Right cardiac atrium (tissue), 5 donors: ENCODE data around the gene ZNF76. TPM values are rescaled to one million over a fixed set of nuclear protein-coding genes. Genes with fewer than 3 reads are reported as not detected.
"Not testable (repeated sequence)": the region's sequence is repeated elsewhere in the genome, so short reads cannot be mapped to it uniquely, and the experiment has no call there.

Experiments
- ATAC-seq, 2 donors: fragments of 200-7000 bp; cut with Tn5 transposase; one replicate each; pipeline versions ENCODE4 v1.8.0 to v1.9.1; 2020; ENCODE audit warnings: moderate library complexity in 2 of 2, mild to moderate bottlenecking in 1 of 2
- DNase-seq, 3 donors: peaks; one replicate each; pipeline ENCODE4 v3.0.0-alpha.2; 2020
- H3K27ac ChIP-seq: one replicate; pipeline ENCODE4 v1.5.1; 2013; ENCODE audit warnings: mild to moderate bottlenecking, low read length, control low read depth, moderate library complexity
- H3K27me3 ChIP-seq: one replicate; pipeline ENCODE4 v1.6.1; 2013; ENCODE audit not compliant: control insufficient read depth, insufficient read depth
- H3K4me1 ChIP-seq: one replicate; pipeline ENCODE4 v1.6.1; 2013; ENCODE audit warnings: low read length; ENCODE audit not compliant: control insufficient read depth, insufficient read depth
- H3K4me3 ChIP-seq: one replicate; pipeline ENCODE4 v1.5.1; 2013; ENCODE audit warnings: low read length, control low read depth
- H3K9me3 ChIP-seq: one replicate; pipeline ENCODE4 v1.6.1; 2013; ENCODE audit warnings: low read length; ENCODE audit not compliant: control insufficient read depth
- WGBS: extraction: QIAGEN DNeasy Blood & Tissue Kit; methylation state at CpG from one replicate; pipeline ENCODE4 v1.1.7; 2013; 5-methylcytosine and 5-hydroxymethylcytosine counted together
- intact Hi-C, 4 donors: fragments of 100-400 bp; cut with DNase I; formaldehyde crosslinking; loops; one replicate each; pipeline versions ENCODE4 v1.11.0 to v1.14.0; 2022 to 2023
- polyA plus RNA-seq: library from polyadenylated mRNA; stranded (reverse); fragments of 200-250 nt; gene quantifications from one replicate; pipeline ENCODE4 v1.2.3, GENCODE V29; 2013
- total RNA-seq, 4 donors: library from RNA; stranded (reverse); fragmentation: NEBNext Ultra II Directional; extraction: Animal tissue kit (Norgen Biotek cat#: 25700); gene quantifications; one replicate each; pipeline ENCODE4 v1.2.1, GENCODE V29; 2021
- donor health status: healthy with polysubstance abuse.
- donor health status: DM: no; HTN: yes; CAD: no.
- donor health status: DM: no; HTN: no; CAD: no.
- donor health status: DM: no; HTN: yes; CAD: no; lungs with severe emphysema.
- donor health status: DM: yes; HTN: yes; CAD: no.

Gene ZNF76
- total and polyA plus RNA-seq, 5 donors: 28.6 to 44.4 (median 35.8) TPM

DNA sequence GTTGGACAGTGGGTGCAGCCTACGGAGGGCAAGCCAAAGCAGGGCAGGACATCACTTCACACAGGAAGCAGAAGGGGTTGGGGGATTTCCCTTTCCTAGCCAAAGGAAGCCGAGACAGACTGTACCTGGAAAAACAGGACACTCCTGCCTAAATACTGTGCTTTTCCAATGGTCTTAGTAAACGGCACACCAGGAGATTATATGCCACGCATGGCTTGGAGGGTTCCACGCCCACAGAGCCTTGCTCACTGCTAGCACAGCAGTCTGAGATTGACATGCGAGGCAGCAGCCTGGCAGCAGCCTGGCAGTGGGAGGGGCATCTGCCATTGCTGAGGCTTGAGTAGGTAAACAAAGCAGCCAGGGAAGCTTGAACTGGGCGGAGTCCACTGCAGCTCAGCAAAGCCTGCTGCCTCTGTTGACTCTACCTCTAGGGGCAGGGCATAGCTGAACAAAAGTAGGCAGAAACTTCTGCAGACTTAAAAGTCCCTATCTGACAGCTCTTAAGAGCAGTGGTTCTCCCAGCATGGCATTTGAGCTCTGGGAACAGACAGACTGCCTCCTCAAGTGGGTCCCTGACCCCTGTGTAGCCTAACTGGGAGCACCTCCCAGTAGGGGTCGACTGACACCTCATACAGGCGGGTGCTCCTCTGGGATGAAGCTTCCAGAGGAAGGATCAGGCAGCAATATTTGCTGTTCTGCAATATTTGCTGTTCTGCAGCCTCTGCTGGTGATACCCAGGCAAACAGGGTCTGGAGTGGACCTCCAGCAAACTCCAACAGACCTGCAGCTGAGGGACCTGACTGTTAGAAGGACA, 72.7 kb downstream of the ZNF76 start:
- DNase-seq, intact Hi-C loops, H3K27ac ChIP-seq, H3K27me3 ChIP-seq, H3K9me3 ChIP-seq, ATAC-seq, H3K4me3 ChIP-seq, H3K4me1 ChIP-seq: not testable (repeated sequence)
- WGBS: 78% methylated on average over 9 of the region's 9 CpGs

DNA sequence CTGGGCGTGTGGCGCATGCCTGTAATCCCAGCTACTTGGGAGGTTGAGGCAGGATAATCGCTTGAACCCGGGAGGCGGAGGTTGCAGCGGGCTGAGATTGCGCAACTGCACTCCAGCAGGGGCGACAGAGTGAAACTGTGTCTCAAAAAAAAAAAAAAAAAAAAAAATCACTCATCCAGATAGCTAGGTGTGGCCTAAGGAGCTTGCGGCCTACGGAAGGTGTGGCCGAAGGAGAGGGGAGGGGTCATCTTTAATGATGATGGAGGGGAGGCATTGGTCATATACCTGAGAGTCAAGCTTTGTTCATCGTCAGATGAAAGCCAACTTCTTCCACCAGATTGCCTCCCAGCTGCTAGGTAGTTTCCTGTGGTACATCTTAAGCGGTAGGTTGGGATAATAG, 82.0 kb downstream of the ZNF76 start:
- DNase-seq (no peak), ATAC-seq (no peak)
- Histone ChIP-seq H3K4me3 (no peak overlapping the region), H3K4me1 (no peaks in the 10 kb centered on the region), H3K9me3 (no peaks in the 10 kb centered on the region), H3K27me3 (no peaks in the 10 kb centered on the region), H3K27ac (no peak overlapping the region)
- intact Hi-C loops: loop anchor here (5.0 to 10.0 kb wide), 5 partner anchors 71 to 111 kb away; partner anchors contain the start of gene FANCE (in 1 of the 4)
- WGBS: 82% methylated on average over 13 of the region's 13 CpGs

DNA sequence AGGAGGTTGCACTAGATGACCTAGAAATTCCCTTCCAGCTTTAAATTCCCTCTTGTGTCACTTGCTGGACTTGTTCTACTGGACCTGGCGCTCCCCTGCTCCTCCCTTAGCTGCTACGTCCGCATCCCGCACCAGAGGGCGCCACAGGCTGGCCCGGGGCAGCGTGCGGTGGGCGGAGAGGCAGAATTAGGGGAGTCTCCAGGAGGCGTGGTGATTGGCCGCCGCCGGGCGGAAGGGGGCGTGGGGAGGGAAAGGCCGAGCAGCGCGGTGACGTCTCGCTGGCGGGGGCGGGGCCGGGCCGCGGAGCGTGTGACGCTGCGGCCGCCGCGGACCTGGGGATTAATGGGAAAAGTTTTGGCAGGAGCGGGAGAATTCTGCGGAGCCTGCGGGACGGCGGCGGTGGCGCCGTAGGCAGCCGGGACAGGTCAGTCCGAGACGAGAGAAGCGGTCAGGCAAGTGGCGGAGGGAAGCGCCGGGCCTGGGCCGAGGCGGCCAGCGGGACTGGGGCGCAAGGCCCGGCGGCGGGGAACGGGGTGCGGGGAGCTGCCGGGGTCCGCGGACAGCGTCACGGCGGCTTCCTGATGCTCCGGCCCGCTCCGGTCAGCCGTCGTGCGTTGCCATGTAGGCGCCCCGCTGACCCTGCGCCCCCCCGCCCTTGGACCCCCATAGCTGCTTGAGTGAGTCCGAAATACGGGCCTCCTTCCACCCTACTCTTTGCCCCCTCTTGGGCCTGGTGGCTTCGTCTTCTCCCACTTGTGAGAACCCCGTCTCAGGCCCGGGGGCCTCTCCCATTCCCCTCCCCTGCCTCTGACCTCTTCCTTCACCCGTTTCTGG, 82.9 kb downstream of the ZNF76 start, which contains the start of gene PPARD:
TSS of gene PPARD (plus strand) at position 301 of the 834 bp plus-strand sequence. CDS start 68,530 bp downstream, outside the sequence.
- Histone ChIP-seq H3K27ac (peak within 1 kb of the TSS; percentile 72), H3K4me1 (no peaks in the 10 kb centered on the region), H3K4me3 (peak within 1 kb of the TSS; percentile 77), H3K9me3 (no peaks in the 10 kb centered on the region), H3K27me3 (no peaks in the 10 kb centered on the region)
- ATAC-seq (peak; percentile 99), DNase-seq (peak; percentile 98 to 100 (median 99))
- intact Hi-C loops: loop anchor here (2.0 to 10.0 kb wide), 6 partner anchors 70 to 110 kb away; partner anchors contain the start of gene FANCE (in 1 of the 4)
- under 1% methylated on average over 76 of the region's 77 CpGs for WGBS

DNA sequence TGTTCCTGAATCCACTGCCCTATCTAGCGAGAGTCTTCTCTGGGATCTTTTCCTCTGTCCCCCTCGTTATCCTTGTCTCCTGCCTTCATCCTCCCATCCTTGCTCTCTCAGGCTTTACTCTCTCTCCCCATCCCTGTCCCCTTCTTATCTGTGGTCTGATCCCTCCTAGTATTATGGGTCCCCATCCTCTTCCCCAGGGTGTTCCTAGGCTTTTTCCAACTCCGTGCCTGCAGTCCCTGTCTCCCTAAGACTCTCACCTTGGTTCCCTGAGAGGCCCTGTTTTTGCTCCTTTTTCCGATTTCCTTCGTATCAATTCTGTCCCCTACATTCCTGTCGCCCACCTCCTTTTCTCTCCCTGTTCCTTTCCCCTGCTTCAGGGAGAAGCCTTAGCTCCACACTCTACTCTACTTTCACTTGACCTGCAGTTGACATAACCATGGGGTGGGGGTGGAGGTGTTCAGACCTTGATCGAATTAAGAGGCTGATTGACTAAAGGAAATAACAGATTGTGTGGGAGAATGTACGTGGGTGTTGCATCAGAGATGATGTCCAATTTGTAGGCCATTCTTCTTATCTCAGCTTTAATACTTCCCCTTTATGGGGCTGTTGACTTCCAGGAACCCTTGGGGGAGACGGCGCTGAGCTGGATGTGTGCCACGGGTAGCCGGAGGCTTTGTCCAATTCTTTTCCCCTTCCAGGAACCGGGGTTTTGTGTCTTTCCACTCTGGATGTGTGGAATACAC, 83.7 kb downstream of the ZNF76 start:
- 4% methylated on average over 13 of the region's 13 CpGs for WGBS
- Histone ChIP-seq H3K9me3 (no peaks in the 10 kb centered on the region), H3K27ac (peak overlapping the region; percentile 72), H3K4me3 (peak overlapping the region; percentile 77), H3K27me3 (no peaks in the 10 kb centered on the region), H3K4me1 (no peaks in the 10 kb centered on the region)
- DNase-seq (peak; percentile 66 to 84 (median 83)), ATAC-seq (peak in 1 of 2 donors; percentile 9)
- intact Hi-C loops: loop anchor here (2.0 to 10.0 kb wide), 6 partner anchors 69 to 109 kb away; partner anchors contain the start of gene FANCE (in 1 of the 4)

DNA sequence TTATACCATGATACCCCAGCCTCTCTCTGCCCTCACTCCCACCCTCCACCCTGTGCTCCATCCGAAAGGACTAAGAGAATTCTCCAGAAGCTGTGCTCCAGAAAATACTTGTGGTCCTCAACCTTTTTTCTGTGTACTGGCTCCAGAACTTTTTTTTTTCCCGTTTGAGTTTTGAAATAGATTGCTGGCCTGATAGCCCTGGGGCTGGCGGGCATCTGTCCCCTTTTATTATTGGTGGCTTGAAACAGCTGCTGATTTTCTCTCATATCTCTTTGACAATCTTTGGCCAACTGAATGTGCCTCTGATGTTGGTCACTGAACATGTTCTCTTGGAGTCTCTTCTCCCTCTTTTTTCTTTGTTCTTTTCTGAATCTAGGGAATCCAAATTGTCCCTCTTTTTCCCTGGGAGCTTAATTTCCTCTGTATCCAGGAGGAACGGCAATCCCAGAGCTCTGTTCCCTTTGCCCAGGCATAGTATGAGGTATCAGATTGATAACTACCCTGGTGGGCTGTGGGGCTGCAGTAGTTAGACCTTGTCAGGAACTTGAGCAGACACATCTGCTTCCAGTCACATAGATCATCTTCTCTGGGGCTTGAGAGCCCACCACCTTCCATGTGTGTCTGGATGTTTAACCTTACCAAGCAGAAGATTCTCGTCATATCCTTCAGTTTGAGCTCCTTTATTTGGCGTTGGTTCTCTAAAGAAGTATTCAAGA, 84.5 kb downstream of the ZNF76 start:
- intact Hi-C loops: loop anchor here (2.0 to 10.0 kb wide), 6 partner anchors 68 to 108 kb away; partner anchors contain the start of gene FANCE (in 1 of the 4)
- H3K4me3 ChIP-seq: peak overlapping the region; percentile 77
- H3K27ac ChIP-seq: no peak overlapping the region
- H3K9me3 ChIP-seq: no peaks in the 10 kb centered on the region
- H3K4me1 ChIP-seq: no peaks in the 10 kb centered on the region
- 55% methylated on average over 6 of the region's 6 CpGs for whole genome bisulfite sequencing
- no peak for DNase-seq
- ATAC-seq: no peak
- no peaks in the 10 kb centered on the region for H3K27me3 ChIP-seq

Other genes with a start within 250 kb of the ZNF76 start
- not detected for gene TCP11, start 118.4 kb upstream of the ZNF76 start, total RNA-seq
- gene TCP11, start 118.4 kb upstream of the ZNF76 start, polyA plus RNA-seq: 0.07 TPM
- under 1 TPM; 0.25 to 0.86 (median 0.49) TPM for gene SCUBE3, start 45.8 kb upstream of the ZNF76 start, total RNA-seq
- gene SCUBE3, start 45.8 kb upstream of the ZNF76 start, polyA plus RNA-seq: 0.38 TPM
- gene DEF6, start 38.1 kb downstream of the ZNF76 start, total RNA-seq: 1 to 10 TPM; 2.2 to 3.6 (median 2.7) TPM
- 1.3 TPM for gene DEF6, start 38.1 kb downstream of the ZNF76 start, polyA plus RNA-seq
- 10 to 100 TPM; 20.5 to 22.6 (median 21.3) TPM for gene PPARD, start 82.8 kb downstream of the ZNF76 start, total RNA-seq
- 21.2 TPM for gene PPARD, start 82.8 kb downstream of the ZNF76 start, polyA plus RNA-seq
- 1 to 10 TPM; 1.3 to 4.7 (median 3.1) TPM for gene FANCE, start 192.6 kb downstream of the ZNF76 start, total RNA-seq
- gene FANCE, start 192.6 kb downstream of the ZNF76 start, polyA plus RNA-seq: 2.0 TPM
- gene RPL10A, start 208.7 kb downstream of the ZNF76 start, total RNA-seq: 100 to 1,000 TPM; 608 to 717 (median 617) TPM
- 672 TPM for gene RPL10A, start 208.7 kb downstream of the ZNF76 start, polyA plus RNA-seq
- 10 to 100 TPM; 27.0 to 50.1 (median 38.2) TPM for gene TEAD3, start 237.3 kb downstream of the ZNF76 start, total RNA-seq
- gene TEAD3, start 237.3 kb downstream of the ZNF76 start, polyA plus RNA-seq: 27.1 TPM